IPS-11a (cell line): ENCODE data around the gene TPST2.

ENCODE experiments used
- H3K4me3 ChIP-seq: one replicate; pipeline ENCODE4 v1.5.1; 2013; ENCODE audit warnings: low read depth, low read length, control low read depth

TPST2 gene

DNA sequence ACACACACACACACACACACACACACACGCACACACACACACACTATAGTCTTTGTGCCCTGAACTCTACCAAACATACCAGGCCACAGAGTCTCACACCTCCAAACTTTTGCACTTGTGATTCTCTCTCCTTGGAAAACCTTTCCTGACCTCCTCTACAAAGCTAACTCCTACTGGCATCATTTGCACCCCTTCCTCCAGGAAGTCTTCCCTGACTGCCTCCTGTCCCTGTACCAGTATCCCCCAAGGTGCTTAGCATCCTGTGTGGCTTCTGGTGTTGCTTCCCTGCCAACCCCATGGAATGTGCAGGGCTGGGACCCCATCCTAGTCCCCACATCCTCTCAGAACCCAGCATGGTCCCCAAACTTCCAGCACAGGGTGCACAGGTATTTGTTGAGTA lies 8.9 kb downstream of the TPST2 start:
- H3K4me3 ChIP-seq = no peak overlapping the region

GRCh38 chr22:26580240-26580962 lies 9.5 kb downstream of the TPST2 start:
- H3K4me3 ChIP-seq = no peak overlapping the region

DNA sequence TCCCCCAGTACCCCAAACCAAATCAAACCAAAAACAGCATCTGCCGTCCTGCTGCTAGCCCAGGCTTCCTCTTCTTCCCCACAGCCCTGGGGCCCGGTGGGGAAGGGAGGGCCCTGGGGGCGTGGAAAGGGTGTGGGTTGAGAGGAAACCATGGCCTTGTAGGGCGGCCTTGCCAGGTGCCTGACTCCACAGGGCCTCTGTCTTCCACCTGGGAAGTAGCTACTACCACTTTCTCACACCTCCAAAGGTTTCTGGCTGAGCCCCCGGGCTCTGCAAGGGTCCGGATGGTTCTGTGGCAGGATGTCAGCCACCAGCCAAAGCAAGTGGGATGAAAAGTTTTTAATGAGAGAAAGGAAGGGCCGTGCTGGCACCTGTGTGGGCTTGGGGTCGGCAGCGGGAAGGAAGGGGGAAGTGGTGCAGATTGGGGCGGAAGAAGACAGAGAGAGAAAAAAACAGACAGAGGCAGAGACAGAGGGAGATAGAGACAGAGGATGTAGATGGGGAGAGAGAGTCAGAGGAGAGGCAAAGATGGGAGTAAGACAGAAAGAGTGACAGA lies 10.5 kb downstream of the TPST2 start:
- no peak overlapping the region for H3K4me3 ChIP-seq

- H3K4me3 ChIP-seq = no peak overlapping the region
Measured at GRCh38 chr22:26577081-26577480, 12.9 kb downstream of the TPST2 start.

GRCh38 chr22:26576026-26576680 lies 13.8 kb downstream of the TPST2 start:
- H3K4me3 ChIP-seq = no peak overlapping the region

- H3K4me3 ChIP-seq = no peak overlapping the region
Measured at GRCh38 chr22:26574001-26574723, 15.8 kb downstream of the TPST2 start.

- H3K4me3 ChIP-seq = no peak overlapping the region
Measured at GRCh38 chr22:26573026-26573662, 16.8 kb downstream of the TPST2 start.

GRCh38 chr22:26570864-26571525 lies 18.9 kb downstream of the TPST2 start:
- no peak overlapping the region for H3K4me3 ChIP-seq

DNA sequence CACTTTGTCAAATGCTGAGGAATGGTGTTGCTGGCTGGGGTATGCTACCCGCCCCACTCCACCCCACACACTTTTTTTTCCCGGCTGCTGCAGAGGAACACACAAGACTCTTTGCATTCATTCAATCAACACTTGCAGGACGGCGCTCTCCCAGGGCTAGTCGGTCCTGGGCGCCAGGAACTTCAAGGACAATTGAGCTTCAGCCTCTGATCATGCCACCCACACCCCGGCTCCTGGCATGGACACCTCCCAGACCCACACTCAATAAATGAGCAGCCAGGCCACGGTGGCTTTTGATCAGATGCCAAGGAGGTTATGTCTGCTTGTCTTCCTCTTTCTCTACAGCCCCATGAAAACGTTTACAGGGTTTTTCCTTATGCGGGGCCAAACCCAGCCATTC lies 19.8 kb downstream of the TPST2 start:
- H3K4me3 ChIP-seq = no peak overlapping the region

- H3K4me3 ChIP-seq = no peak overlapping the region
Measured at GRCh38 chr22:26568207-26568706, 21.7 kb downstream of the TPST2 start.

DNA sequence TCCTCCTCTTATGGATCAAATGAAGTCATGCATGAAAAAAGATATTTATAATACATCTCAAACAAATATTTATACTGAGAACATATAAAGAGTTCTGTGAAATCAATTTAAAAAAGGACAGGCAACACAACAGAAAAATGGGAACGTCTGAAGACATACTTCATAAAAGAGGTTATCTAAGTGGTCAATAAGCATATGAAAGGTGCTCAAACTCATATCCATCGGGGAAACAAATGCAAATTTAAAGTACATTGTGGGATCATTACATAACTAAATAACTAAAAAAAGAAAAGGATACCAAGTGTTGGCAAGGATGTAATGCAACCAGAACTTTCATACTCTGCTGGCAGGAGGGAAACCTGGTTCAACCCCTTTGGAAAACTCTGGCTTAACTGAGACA lies 22.3 kb downstream of the TPST2 start:
- no peak overlapping the region for H3K4me3 ChIP-seq

DNA sequence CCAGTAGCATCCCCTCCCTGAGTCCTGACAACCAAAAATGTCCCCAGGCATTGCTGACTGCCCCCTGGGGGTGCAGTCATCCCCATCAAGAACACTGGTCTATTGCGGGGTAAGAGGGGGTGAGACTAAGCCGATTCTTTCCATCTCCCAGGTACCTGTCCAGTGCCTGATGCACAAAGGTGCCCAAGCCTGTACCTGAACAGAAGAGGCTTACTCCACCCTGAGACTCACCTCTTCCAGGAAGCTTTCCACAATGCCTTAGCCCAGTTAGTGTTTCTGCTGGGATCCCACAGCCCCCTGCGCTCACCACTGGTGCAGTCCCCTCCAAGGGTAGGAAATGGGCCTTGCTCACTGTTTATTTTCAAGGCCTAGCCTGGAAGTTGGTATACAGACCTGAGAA lies 22.9 kb downstream of the TPST2 start:
- H3K4me3 ChIP-seq = no peak overlapping the region

GRCh38 chr22:26565889-26566288 lies 24.0 kb downstream of the TPST2 start:
- H3K4me3 ChIP-seq = no peak overlapping the region

DNA sequence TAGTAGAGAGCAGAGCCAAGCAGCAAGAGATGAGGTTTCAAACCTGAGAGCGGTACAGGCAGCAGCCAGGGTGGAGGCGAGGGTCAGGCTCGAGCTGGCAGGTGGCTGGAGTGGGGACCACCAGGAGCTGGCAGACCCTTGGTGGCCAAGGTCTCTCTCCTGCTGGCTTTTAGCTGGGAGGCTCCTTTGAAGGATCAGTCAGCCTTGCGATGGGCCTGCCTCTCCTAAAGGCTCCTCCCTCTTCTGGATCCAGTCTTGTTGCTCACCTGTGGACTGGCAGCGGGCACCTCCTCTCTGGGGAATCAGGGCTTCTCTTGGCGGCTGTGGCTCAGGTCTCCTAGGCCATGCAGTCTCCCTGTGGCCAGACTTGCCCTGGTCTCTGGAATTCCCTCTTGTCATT lies 24.8 kb downstream of the TPST2 start:
- no peak overlapping the region for H3K4me3 ChIP-seq

- no peak overlapping the region for H3K4me3 ChIP-seq
Measured at GRCh38 chr22:26564672-26565071, 25.3 kb downstream of the TPST2 start.

DNA sequence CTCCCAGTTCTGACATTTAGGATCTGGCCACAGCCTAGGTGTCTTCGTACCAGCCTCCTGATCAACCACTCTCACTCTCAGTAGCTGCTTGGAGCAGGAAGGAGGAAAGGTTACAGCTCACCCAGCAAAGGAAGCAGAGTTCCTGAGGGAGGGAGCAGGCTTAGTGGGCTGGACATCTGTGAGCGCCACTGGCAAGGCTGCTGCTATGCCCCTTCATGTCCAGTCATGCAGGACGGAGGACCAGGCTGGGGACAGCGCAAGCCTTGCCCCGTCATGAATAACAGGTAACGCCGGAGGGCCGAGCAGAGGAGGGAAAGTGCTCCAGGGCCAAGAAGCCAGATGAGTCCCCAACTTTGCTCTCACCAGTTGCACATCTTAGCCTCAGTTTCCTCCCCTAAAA lies 25.8 kb downstream of the TPST2 start:
- H3K4me3 ChIP-seq = no peak overlapping the region

GRCh38 chr22:26563022-26563421 lies 26.9 kb downstream of the TPST2 start:
- no peak overlapping the region for H3K4me3 ChIP-seq

DNA sequence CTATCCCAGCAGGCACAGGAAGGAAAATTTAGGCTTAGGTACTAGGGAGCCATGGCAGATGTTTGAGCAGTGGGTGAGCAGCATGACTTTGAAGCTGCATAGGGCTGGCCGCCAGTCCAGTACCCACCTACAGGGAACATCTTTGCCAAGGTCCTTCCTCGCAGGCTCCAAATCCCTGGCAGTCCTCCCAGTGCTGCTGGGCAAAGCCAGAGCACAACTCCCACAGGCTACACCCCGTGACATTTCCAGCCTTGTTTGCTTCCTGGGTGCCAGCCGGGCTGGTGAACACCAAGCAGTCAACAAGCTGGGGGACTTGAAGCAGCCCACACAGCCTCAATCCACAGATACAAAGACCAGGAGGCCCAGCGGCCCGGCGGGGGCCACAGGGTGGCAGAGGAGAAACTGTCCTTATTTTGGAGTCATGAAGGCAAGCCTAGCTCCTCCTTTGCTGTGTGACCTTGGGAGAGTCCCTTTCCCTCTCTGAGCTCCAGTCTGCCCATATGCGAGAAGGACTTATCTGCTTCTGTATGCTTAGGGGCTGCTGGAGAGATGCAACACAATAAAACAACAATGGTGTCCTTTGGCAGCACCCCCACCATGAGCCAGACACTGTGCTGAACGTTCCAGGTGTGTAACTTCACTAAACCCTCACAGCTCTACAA lies 28.0 kb downstream of the TPST2 start:
- no peak overlapping the region for H3K4me3 ChIP-seq

- H3K4me3 ChIP-seq = no peak overlapping the region
Measured at GRCh38 chr22:26559961-26560575, 29.9 kb downstream of the TPST2 start.
